HEK293 (cell line): Measurements from ENCODE around the gene UNC13A.
A peak's percentile ranks its signal among the peaks of the same experiment; 100 is the strongest.

Experiments
- CTCF ChIA-PET: fragments of 350-600 bp; formaldehyde crosslinking; extraction: SDS; loops from one replicate; lab custom pipeline; 2021; ENCODE audit warnings: antibody characterized with exemption; lab: Yijun Ruan, JAX
- POLR2A ChIA-PET: fragments of 300-600 bp; formaldehyde crosslinking; extraction: SDS; loops from one replicate; lab custom pipeline; 2020; ENCODE audit warnings: antibody characterized with exemption, inconsistent platforms; lab: Yijun Ruan, JAX
- H3K27ac ChIP-seq: fragments of 200-500 bp; sonication (Bioruptor generic); 2 replicates; pipeline ENCODE4 v1.5.1; 2014; ENCODE audit warnings: low read depth, low read length, control low read depth, inconsistent platforms; ENCODE audit errors: extremely low read depth
- H3K36me3 ChIP-seq, 2 experiments: fragments of 200-500 bp in 1 of 2; sonication (Bioruptor generic) in 1 of 2; 1 replicate in 1 of 2; 2 replicates in 1 of 2; pipeline ENCODE4 v1.5.1; 2014 to 2017; ENCODE audit warnings: inconsistent platforms in 2 of 2, low read length in 2 of 2; ENCODE audit not compliant: control insufficient read depth in 2 of 2, insufficient read depth in 1 of 2
- H3K4me1 ChIP-seq: fragments of 200-500 bp; sonication (Bioruptor generic); 2 replicates; pipeline ENCODE4 v1.5.1; 2014; ENCODE audit warnings: mild to moderate bottlenecking, low read length, inconsistent platforms; ENCODE audit not compliant: control insufficient read depth, insufficient read depth
- H3K4me3 ChIP-seq: 2 replicates; pipeline ENCODE4 v1.5.1; 2011; ENCODE audit warnings: low read depth, mild to moderate bottlenecking, control low read depth, low read length, moderate library complexity
- H3K9me3 ChIP-seq: fragments of 200-500 bp; sonication (Bioruptor generic); 2 replicates; pipeline ENCODE4 v1.5.1; 2014; ENCODE audit warnings: low read depth, low read length, inconsistent platforms; ENCODE audit not compliant: control insufficient read depth, insufficient read depth
- GLI4 ChIP-seq: fragments of 450-650 bp; formaldehyde crosslinking; IDR thresholded peaks from 2 replicates; pipeline ENCODE4 v1.5.1; 2016; ENCODE audit warnings: missing biosample characterization, missing genetic modification characterization
- KLF9 ChIP-seq: fragments of 450-650 bp; formaldehyde crosslinking; IDR thresholded peaks from 2 replicates; pipeline ENCODE4 v1.5.1; 2016; ENCODE audit warnings: missing biosample characterization, missing genetic modification characterization, low read depth
- ZBTB17 ChIP-seq: fragments of 450-650 bp; formaldehyde crosslinking; IDR thresholded peaks from 2 replicates; pipeline ENCODE4 v1.5.1; 2016; ENCODE audit warnings: missing biosample characterization, missing genetic modification characterization
- ZBTB8A ChIP-seq: fragments of 450-650 bp; formaldehyde crosslinking; IDR thresholded peaks from 2 replicates; pipeline ENCODE4 v1.5.1; 2016; ENCODE audit warnings: missing biosample characterization, missing genetic modification characterization
- ZNF16 ChIP-seq: fragments of 450-650 bp; formaldehyde crosslinking; IDR thresholded peaks from 2 replicates; pipeline ENCODE4 v1.5.1; 2016; ENCODE audit warnings: low read depth, missing biosample characterization, missing genetic modification characterization
- ZNF202 ChIP-seq: fragments of 450-650 bp; formaldehyde crosslinking; IDR thresholded peaks from 2 replicates; pipeline ENCODE4 v1.5.1; 2016; ENCODE audit warnings: missing biosample characterization, missing genetic modification characterization, borderline replicate concordance
- ZNF311 ChIP-seq: fragments of 450-650 bp; formaldehyde crosslinking; IDR thresholded peaks from 2 replicates; pipeline ENCODE4 v1.5.1; 2017; ENCODE audit warnings: missing biosample characterization, missing genetic modification characterization, borderline replicate concordance
- ZNF366 ChIP-seq: fragments of 450-650 bp; formaldehyde crosslinking; conservative IDR thresholded peaks from 2 replicates; pipeline ENCODE4 v1.5.1; 2016; ENCODE audit warnings: missing biosample characterization, missing genetic modification characterization
- ZNF391 ChIP-seq: fragments of 450-650 bp; formaldehyde crosslinking; IDR thresholded peaks from 2 replicates; pipeline ENCODE4 v1.5.1; 2016; ENCODE audit warnings: low read depth, missing biosample characterization, missing genetic modification characterization, borderline replicate concordance
- ZNF416 ChIP-seq: fragments of 450-650 bp; formaldehyde crosslinking; IDR thresholded peaks from 2 replicates; pipeline ENCODE4 v1.5.1; 2016; ENCODE audit warnings: missing biosample characterization, missing genetic modification characterization
- ZNF549 ChIP-seq: fragments of 450-650 bp; IDR thresholded peaks from 2 replicates; pipeline ENCODE4 v1.5.1; 2018; ENCODE audit warnings: missing biosample characterization, missing genetic modification characterization, mild to moderate bottlenecking, inconsistent platforms, moderate library complexity
- ZNF624 ChIP-seq: fragments of 450-650 bp; formaldehyde crosslinking; IDR thresholded peaks from 2 replicates; pipeline ENCODE4 v1.5.1; 2017; ENCODE audit warnings: missing biosample characterization, missing genetic modification characterization
- ZNF658 ChIP-seq: fragments of 450-650 bp; formaldehyde crosslinking; IDR thresholded peaks from 2 replicates; pipeline ENCODE4; 2016; ENCODE audit warnings: missing biosample characterization, missing genetic modification characterization
- ZNF660 ChIP-seq: fragments of 450-650 bp; IDR thresholded peaks from 2 replicates; pipeline ENCODE4 v1.5.1; 2018; ENCODE audit warnings: missing biosample characterization, mild to moderate bottlenecking, missing genetic modification characterization
- TF ChIP-seq, protein P1 (sequence below): fragments of 450-650 bp; formaldehyde crosslinking; IDR thresholded peaks from 2 replicates; pipeline ENCODE4 v1.5.1; 2016; ENCODE audit warnings: missing biosample characterization, missing genetic modification characterization
- TF ChIP-seq, protein P2 (sequence below): fragments of 450-650 bp; formaldehyde crosslinking; IDR thresholded peaks from 2 replicates; pipeline ENCODE4 v1.5.1; 2017; ENCODE audit warnings: missing biosample characterization, missing genetic modification characterization
- TF ChIP-seq, protein P3 (sequence below): fragments of 450-650 bp; formaldehyde crosslinking; IDR thresholded peaks from 2 replicates; pipeline ENCODE4 v1.5.1; 2016; ENCODE audit warnings: missing biosample characterization, missing genetic modification characterization
- TF ChIP-seq, protein P4 (sequence below): fragments of 450-650 bp; formaldehyde crosslinking; IDR thresholded peaks from 2 replicates; pipeline ENCODE4 v1.5.1; 2016; ENCODE audit warnings: missing biosample characterization, missing genetic modification characterization
- TF ChIP-seq, protein P5 (sequence below): fragments of 450-650 bp; formaldehyde crosslinking; IDR thresholded peaks from 2 replicates; pipeline ENCODE4 v1.5.0; 2017; ENCODE audit warnings: missing biosample characterization, missing genetic modification characterization, borderline replicate concordance

Gene UNC13A

DNA sequence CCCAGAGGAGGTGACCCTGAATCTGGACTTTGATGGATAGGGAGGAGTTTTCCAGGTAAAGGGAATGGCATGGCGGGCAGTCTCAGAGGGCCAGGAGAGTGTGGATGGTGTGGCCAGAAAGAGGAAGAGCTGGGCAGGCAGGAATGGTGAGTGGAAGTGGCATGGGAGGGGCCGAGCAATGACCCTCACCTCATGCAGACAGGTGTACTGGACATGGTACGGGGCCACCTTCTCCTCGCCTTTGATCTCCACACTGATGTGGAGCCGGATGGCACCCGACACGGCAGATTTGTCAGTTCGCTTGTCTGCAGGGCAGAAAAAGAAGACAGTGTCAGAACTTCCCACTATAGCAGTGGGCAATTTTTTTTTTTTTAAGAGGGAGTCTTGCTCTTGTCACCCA is 45.5 kb downstream of the UNC13A start:
- Histone ChIP-seq H3K36me3 (no peaks in the 10 kb centered on the region), H3K4me3 (no peak overlapping the region), H3K27ac (no peak overlapping the region), H3K4me1 (no peaks in the 10 kb centered on the region), H3K9me3 (no peaks in the 10 kb centered on the region)
- POLR2A ChIA-PET: no interaction called here
- TF ChIP-seq, protein P1, sequence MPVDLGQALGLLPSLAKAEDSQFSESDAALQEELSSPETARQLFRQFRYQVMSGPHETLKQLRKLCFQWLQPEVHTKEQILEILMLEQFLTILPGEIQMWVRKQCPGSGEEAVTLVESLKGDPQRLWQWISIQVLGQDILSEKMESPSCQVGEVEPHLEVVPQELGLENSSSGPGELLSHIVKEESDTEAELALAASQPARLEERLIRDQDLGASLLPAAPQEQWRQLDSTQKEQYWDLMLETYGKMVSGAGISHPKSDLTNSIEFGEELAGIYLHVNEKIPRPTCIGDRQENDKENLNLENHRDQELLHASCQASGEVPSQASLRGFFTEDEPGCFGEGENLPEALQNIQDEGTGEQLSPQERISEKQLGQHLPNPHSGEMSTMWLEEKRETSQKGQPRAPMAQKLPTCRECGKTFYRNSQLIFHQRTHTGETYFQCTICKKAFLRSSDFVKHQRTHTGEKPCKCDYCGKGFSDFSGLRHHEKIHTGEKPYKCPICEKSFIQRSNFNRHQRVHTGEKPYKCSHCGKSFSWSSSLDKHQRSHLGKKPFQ: no peak
- TF ChIP-seq ZNF658 (tag by site-specific recombination) (no peak), ZNF202 (tag by site-specific recombination) (no peak), ZNF311 (no peak), ZNF549 (tag by site-specific recombination) (no peak), ZBTB8A (tag by site-specific recombination) (no peak), GLI4 (tag by site-specific recombination) (no peak)
- TF ChIP-seq, protein P2, sequence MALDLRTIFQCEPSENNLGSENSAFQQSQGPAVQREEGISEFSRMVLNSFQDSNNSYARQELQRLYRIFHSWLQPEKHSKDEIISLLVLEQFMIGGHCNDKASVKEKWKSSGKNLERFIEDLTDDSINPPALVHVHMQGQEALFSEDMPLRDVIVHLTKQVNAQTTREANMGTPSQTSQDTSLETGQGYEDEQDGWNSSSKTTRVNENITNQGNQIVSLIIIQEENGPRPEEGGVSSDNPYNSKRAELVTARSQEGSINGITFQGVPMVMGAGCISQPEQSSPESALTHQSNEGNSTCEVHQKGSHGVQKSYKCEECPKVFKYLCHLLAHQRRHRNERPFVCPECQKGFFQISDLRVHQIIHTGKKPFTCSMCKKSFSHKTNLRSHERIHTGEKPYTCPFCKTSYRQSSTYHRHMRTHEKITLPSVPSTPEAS (tag by site-specific recombination): no peak
- CTCF ChIA-PET: interaction anchor here (0.6 to 0.7 kb wide), 2 partner anchors 83 to 475 kb away, joined by 3 to 5 read pairs; no protein-coding TSS in a partner anchor

DNA sequence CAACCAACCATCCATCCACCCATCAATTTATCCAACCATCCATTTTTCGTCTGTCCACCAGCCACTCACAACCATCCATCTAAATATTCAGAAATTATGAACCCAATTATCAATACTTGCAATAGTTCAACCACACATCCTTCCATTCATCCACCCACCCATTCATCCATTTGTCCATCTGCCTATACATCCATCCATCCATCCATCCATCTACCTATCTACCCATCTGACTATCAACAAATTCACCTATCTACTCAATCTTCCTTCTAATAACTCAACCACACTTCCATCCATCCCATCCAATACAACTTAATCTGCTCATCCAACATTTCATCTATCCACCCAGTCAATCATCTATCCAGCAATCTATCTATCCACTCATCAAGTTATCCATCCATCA is 46.3 kb downstream of the UNC13A start:
- no peak overlapping the region for H3K4me3 ChIP-seq
- H3K27ac ChIP-seq: no peak overlapping the region
- CTCF ChIA-PET: no interaction called here
- POLR2A ChIA-PET: no interaction called here
- no peaks in the 10 kb centered on the region for H3K4me1 ChIP-seq
- no peaks in the 10 kb centered on the region for H3K9me3 ChIP-seq
- TF ChIP-seq ZNF624 (tag by site-specific recombination) (no peak), KLF9 (no peak), ZNF660 (tag by site-specific recombination) (no peak), ZNF366 (tag by site-specific recombination) (peak; percentile 75), ZNF416 (tag by site-specific recombination) (no peak), ZNF391 (no peak), ZBTB17 (tag by site-specific recombination) (peak; percentile 92), ZNF16 (tag by site-specific recombination) (no peak)
- TF ChIP-seq, protein P3, sequence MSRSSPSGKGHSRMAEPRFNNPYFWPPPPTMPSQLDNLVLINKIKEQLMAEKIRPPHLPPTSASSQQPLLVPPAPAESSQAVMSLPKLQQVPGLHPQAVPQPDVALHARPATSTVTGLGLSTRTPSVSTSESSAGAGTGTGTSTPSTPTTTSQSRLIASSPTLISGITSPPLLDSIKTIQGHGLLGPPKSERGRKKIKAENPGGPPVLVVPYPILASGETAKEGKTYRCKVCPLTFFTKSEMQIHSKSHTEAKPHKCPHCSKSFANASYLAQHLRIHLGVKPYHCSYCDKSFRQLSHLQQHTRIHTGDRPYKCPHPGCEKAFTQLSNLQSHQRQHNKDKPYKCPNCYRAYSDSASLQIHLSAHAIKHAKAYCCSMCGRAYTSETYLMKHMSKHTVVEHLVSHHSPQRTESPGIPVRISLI (tag by site-specific recombination): no peak
- TF ChIP-seq, protein P4, sequence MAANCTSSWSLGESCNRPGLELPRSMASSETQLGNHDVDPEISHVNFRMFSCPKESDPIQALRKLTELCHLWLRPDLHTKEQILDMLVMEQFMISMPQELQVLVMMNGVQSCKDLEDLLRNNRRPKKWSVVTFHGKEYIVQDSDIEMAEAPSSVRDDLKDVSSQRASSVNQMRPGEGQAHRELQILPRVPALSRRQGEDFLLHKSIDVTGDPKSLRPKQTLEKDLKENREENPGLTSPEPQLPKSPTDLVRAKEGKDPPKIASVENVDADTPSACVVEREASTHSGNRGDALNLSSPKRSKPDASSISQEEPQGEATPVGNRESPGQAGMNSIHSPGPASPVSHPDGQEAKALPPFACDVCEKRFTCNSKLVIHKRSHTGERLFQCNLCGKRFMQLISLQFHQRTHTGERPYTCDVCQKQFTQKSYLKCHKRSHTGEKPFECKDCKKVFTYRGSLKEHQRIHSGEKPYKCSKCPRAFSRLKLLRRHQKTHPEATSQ: no peak
- TF ChIP-seq, protein P5, sequence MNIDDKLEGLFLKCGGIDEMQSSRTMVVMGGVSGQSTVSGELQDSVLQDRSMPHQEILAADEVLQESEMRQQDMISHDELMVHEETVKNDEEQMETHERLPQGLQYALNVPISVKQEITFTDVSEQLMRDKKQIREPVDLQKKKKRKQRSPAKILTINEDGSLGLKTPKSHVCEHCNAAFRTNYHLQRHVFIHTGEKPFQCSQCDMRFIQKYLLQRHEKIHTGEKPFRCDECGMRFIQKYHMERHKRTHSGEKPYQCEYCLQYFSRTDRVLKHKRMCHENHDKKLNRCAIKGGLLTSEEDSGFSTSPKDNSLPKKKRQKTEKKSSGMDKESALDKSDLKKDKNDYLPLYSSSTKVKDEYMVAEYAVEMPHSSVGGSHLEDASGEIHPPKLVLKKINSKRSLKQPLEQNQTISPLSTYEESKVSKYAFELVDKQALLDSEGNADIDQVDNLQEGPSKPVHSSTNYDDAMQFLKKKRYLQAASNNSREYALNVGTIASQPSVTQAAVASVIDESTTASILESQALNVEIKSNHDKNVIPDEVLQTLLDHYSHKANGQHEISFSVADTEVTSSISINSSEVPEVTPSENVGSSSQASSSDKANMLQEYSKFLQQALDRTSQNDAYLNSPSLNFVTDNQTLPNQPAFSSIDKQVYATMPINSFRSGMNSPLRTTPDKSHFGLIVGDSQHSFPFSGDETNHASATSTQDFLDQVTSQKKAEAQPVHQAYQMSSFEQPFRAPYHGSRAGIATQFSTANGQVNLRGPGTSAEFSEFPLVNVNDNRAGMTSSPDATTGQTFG (tag by site-specific recombination): 0 out of 2 replicates have a peak, but pooled peaks have one; percentile 31
- no peaks in the 10 kb centered on the region for H3K36me3 ChIP-seq
